ENCODE data around the gene GIPC3.

The GIPC3 gene

GRCh38 chr19:3608079-3608641 is 22.9 kb downstream of the GIPC3 start:
- H3K4me3 ChIP-seq (ENCODE audit: control insufficient read depth, low read depth, low read length): no peak overlapping the region
- TF ChIP-seq CTCF (IDR thresholded peaks at IDR 0.05; ENCODE audit: control insufficient read depth, insufficient read depth, low read depth, low read length, missing control alignments): no peak
- no peak for DNase-seq (ENCODE audit: low read depth)

GRCh38 chr19:3608750-3609322 is 23.6 kb downstream of the GIPC3 start:
- H3K4me3 ChIP-seq (ENCODE audit: control insufficient read depth, low read depth, low read length): no peak overlapping the region
- no peak for TF ChIP-seq CTCF (IDR thresholded peaks at IDR 0.05; ENCODE audit: control insufficient read depth, insufficient read depth, low read depth, low read length, missing control alignments)
- no peak for DNase-seq (ENCODE audit: low read depth)

- TF ChIP-seq CTCF (IDR thresholded peaks at IDR 0.05; ENCODE audit: control insufficient read depth, insufficient read depth, low read depth, low read length, missing control alignments): no peak
- no peak overlapping the region for H3K4me3 ChIP-seq (ENCODE audit: control insufficient read depth, low read depth, low read length)
- DNase-seq (ENCODE audit: low read depth): no peak
Measured at GRCh38 chr19:3609779-3610719, 24.8 kb downstream of the GIPC3 start.

GRCh38 chr19:3610745-3611717 is 25.8 kb downstream of the GIPC3 start:
- TF ChIP-seq CTCF (IDR thresholded peaks at IDR 0.05; ENCODE audit: control insufficient read depth, insufficient read depth, low read depth, low read length, missing control alignments): no peak
- H3K4me3 ChIP-seq (ENCODE audit: control insufficient read depth, low read depth, low read length): no peak overlapping the region
- no peak for DNase-seq (ENCODE audit: low read depth)

- no peak overlapping the region for H3K4me3 ChIP-seq (ENCODE audit: control insufficient read depth, low read depth, low read length)
- no peak for TF ChIP-seq CTCF (IDR thresholded peaks at IDR 0.05; ENCODE audit: control insufficient read depth, insufficient read depth, low read depth, low read length, missing control alignments)
- DNase-seq (ENCODE audit: low read depth): no peak
Measured at GRCh38 chr19:3611841-3612240, 26.6 kb downstream of the GIPC3 start.

GRCh38 chr19:3612330-3612729 is 27.1 kb downstream of the GIPC3 start:
- H3K4me3 ChIP-seq (ENCODE audit: control insufficient read depth, low read depth, low read length): no peak overlapping the region
- DNase-seq (ENCODE audit: low read depth): no peak
- TF ChIP-seq CTCF (IDR thresholded peaks at IDR 0.05; ENCODE audit: control insufficient read depth, insufficient read depth, low read depth, low read length, missing control alignments): no peak

All from AG09309 (cell line).